GM18519 (cell line): Measurements from ENCODE around the gene G6PC1.
"Not testable (repeated sequence)": the region's sequence is repeated elsewhere in the genome, so short reads cannot be mapped to it uniquely, and the experiment has no call there.

Source experiments
- ATAC-seq: cut with Tn5 transposase; IDR thresholded peaks from one replicate; pipeline ENCODE4 v1.9.1; 2021; ENCODE audit warnings: mild to moderate bottlenecking, moderate library complexity; ENCODE audit not compliant: unreplicated experiment, low FRiP score

G6PC1 gene

DNA sequence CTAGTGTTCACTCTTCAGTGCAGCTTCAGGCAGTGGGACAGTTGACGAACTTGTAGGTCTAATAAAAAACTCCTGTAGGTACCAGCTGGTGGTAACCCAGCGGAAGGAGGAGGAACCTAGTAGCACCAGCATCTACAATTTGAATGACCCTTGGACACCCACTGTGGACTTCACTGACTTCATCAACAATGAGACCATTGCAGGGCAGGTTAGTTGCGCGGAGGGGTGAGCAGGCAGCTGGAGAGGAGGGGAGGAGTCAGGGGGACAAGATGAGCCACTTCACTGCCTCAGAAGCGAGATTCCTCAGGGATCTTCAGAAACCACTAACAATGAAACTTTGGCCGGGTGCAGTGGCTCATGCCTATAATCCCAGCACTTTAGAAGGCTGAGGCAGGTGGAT lies 27.3 kb upstream of the G6PC1 start:
- no peak for ATAC-seq

DNA sequence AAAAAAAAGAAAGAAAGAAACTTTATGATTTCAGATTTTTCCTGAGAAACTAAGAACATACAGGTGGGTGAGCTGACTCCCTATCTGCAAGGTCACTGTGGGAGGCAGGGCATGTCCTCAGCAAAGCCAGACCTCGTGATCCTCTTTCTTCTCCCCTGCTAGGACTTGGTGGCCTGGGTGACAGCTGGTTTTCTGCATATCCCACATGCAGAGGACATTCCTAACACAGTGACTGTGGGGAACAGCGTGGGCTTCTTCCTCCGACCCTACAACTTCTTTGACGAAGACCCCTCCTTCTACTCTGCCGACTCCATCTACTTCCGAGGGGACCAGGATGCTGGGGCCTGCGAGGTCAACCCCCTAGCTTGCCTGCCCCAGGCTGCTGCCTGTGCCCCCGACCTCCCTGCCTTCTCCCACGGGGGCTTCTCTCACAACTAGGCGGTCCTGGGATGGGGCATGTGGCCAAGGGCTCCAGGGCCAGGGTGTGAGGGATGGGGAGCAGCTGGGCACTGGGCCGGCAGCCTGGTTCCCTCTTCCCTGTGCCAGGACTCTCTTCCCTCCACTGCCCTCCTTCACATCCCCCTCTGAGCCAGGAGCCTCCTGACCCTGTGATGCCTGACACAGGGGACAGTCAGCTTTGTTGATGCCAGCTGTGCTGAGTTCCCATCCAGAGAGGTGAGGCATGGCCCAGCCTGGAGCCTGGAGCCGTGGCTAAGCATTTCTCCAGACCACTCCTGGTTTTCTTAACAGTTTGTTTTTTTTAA lies 26.5 kb upstream of the G6PC1 start:
- ATAC-seq, result not testable (repeated sequence)

DNA sequence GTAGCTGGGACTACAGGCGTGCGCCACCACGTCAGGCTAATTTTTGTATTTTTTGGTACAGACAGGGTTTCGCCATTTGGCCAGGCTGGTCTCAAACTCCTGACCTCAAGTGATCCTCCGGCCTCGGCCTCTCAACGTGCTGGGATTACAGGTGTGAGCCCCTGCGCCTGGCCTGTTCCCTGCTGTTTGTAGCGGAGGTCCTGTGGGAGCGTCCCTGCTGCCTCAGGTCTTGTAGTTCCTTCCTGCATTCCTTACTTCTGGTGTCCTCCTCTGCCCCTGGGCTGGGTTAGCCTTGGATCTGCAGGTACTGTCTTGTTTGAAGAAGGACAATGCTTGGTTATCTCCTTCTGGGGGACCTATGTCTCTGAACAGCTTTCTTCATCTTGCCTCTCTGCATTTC lies 23.6 kb upstream of the G6PC1 start:
- no peak for ATAC-seq

GRCh38 chr17:42878123-42878880 lies 22.3 kb upstream of the G6PC1 start:
- no peak for ATAC-seq

DNA sequence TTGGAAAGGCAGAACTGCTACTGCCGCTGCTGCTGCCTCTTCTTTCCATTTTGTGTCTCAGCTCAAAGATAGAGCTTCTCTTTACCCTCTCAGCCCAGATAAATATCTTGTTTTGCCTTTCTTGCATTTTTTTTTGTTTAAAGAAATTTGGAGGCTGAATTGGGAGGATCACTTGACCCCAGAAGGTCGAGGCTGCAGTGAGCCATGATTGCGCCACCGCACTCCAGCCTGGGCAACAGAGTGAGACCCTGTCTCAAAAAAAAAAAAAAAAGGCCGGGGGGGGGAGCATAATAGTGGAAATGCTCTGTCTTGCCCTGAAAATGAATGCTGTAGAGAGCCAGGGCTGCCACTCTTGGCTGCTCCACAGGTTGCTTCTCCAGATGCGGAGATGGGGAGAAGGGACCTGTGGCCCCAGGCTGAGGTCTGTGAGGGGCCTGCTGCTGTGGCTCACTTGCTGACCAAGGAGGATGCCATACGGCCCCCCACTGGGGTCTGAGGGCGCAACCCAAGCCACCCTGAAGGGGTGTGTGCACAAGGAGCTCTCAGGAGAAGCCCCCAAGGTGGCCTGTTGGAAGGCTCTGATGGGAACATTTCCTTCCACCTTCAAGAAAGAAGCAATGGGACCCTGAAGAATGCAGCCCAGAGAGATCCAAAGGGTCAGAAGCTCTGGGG lies 21.5 kb upstream of the G6PC1 start:
- no peak for ATAC-seq

DNA sequence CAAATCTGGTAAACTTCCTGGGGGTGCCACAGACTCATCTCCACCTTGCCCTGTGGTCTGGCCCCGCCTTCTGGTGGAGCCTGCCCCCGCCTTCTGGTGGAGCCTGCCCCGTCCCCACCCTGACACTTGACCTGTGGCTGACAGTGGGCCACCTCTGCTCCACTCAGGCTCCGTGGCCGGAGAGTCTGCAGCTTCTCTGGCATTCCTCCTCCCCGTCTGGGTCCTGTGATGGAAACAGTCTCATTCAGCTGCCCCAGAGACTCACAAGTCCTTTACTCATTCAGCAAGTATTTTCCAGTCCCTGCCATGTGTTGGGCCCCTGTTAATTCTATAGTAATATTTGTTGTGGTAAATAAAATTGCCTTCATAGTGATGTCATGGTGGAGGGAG lies 21.0 kb upstream of the G6PC1 start:
- no peak for ATAC-seq

GRCh38 chr17:42880776-42881310 lies 19.8 kb upstream of the G6PC1 start:
- no peak for ATAC-seq

GRCh38 chr17:42881706-42882105 lies 18.9 kb upstream of the G6PC1 start:
- not testable (repeated sequence) for ATAC-seq

GRCh38 chr17:42882166-42882565 lies 18.4 kb upstream of the G6PC1 start:
- no peak for ATAC-seq

DNA sequence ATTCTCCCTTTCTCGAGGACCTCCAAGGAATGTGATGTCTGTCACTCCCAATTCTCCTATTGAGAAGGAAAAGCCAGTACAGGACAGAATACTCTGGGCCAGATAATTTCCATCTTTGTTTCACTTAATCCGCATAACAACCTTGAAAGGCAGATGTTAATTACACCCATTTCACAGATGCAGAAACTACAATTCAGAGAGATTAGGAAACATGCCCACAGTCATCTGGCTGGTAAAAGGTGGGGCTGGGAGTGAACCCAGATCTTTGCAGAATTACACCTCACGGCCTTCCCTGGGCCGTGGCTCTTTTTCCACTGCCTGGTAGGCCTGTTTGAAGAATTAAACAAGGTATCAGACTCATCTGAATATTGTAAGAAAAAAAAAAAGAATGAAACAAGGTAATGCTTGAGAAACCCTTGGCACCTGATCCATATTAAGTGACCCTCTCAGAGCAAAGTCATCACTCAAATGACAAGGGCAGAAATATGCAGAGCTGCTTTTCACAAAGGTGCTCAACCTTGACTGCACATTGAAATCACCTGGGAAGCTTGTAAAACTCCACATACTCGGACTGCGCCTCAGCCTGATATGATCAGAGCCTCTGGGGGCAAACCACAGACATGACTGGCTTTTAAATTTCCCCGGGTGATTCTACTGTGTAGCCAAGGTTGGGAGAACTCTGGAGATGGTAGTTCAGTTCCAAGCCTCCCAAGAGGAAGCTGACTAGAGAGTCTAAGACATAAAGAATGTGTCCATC lies 16.6 kb upstream of the G6PC1 start:
- no peak for ATAC-seq

- not testable (repeated sequence) for ATAC-seq
Observed at GRCh38 chr17:42885806-42886205, 14.8 kb upstream of the G6PC1 start.

DNA sequence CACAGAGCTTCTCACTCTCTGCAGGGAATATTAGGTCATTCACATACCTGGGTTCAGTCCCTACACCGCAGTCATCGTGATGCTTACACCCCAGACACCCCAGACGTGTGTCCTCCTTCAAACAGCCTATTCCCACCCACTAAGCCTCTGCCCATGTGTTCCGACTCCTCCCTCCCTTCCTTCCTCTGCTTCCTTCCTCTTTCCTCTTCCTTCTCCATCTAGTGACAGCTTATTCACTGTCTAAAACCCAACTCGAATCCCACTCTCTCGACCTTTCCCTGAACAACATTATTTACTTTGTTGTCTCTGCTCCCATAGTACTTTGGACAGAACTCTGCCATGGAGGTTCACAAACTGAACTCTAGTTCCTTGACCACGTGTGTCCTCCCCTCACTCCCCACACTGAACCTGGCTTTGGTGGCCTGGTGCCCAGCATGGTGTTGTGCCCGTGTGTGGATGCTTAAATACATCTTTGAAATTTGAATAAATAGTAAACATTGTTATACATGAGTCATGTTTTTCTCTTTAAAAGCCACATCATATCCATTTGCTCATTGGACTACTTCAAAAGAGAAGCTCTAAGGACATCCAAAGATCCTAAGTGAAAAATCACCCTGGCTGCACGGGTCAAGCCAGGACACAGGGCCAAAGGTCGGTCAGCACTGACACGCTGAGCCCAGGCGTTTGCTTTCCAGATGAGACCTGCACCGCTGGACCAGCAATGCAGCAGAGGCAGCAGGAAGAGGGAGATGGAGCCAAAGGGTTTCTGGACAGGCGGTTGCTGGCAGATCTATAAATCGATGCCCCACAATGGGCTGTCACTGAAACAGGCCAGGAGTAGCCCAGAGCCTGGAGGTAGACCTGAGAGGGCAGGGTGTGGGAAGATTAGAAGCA lies 14.1 kb upstream of the G6PC1 start:
- no peak for ATAC-seq

DNA sequence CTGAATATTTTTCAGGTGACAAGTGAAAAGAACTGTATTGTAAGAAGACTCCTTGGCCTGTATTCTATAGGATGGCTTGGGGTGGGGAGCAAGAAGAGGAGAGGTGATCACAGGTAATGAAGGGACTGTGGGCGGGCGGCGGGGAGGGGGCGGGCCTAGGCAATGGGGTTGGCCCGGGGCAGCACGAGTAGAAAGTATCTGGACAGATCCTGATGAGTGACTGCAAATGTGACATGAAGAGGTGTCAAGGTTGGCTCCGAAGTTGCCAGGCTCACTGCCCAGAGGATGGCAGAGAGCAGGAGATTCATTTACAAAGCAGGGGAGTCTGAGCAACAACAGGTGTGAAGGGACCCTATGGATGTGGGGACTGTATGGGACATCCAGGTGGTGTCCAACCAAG lies 10.8 kb upstream of the G6PC1 start:
- no peak for ATAC-seq

- ATAC-seq, result no peak
Observed at GRCh38 chr17:42891539-42892152, 9.0 kb upstream of the G6PC1 start.

GRCh38 chr17:42893359-42893758 lies 7.2 kb upstream of the G6PC1 start:
- ATAC-seq, result no peak

DNA sequence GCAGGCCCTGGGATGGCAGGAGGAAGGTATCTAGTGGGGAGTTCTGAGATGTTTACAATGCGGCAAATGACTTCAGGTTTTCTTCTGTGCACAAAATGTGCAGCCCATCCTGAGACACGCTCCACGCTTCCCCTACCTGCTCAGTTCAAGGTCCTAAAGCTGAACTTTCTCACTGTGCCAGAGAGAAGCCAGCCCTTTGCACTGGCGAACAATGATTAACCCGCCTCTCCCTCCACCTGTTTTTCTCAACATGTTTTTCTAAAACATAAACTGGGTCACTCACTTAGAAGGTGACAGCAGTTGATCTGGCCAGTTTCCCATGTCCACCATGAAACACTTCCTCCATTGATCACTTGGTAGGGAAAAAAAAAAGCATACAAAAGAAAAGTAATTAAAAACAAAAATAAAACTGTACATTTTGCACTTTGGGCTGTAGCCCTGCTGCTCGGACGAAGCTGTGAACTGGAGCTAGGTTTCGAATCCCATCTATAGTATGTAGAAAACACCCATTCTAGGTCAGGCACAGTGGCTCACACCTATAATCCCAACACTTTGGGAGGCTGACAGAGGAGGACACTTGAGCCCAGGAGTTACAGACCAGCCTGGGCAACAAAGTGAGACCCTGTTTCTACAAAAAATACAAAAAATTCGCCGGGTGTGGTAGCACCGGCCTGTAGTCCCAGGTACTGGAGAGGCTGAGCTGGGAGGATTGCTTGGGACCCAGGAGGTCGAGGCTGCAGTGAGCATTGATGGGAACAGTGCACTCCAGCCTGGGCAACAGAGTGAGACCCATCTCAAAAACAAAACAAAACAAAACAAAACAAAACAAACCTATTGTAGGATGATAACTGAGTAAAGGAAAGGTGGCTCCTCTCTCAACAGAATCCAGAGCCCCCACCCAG lies 6.1 kb upstream of the G6PC1 start:
- ATAC-seq, result no peak

- no peak for ATAC-seq
Observed at GRCh38 chr17:42895185-42895555, 5.4 kb upstream of the G6PC1 start.

- ATAC-seq, result no peak
Observed at GRCh38 chr17:42898147-42898811, 2.3 kb upstream of the G6PC1 start.
